H1 (cell line): ENCODE measurements around the gene COG4. TPM values are rescaled to one million over a fixed set of nuclear protein-coding genes. Genes with fewer than 3 reads are reported as not detected.

Experiments
- CTCF ChIA-PET: fragments of 300-600 bp; sonication (Branson Sonifier 250); formaldehyde crosslinking; loops from one replicate; lab custom pipeline; 2021; ENCODE audit not compliant: partially characterized antibody; lab: Charles Lee
- POLR2A ChIA-PET: fragments of 300-600 bp; sonication (Branson Sonifier 250); formaldehyde crosslinking; loops from one replicate; lab custom pipeline; 2021; ENCODE audit warnings: inconsistent platforms; ENCODE audit not compliant: partially characterized antibody; lab: Charles Lee
- DNase-seq, 2 experiments: peaks; one replicate each; pipeline versions ENCODE4 v3.0.0 to v3.0.0-alpha.2; 2010 to 2022; ENCODE audit warnings: low spot score in 2 of 2, low read depth in 1 of 2, mixed read lengths in 1 of 2
- FAIRE-seq: peaks from 2 replicates; lab custom pipeline; 2011; peaks lifted over from hg19 to GRCh38; lab: Jason Lieb, UNC
- H2AFZ ChIP-seq: 2 replicates; pipeline ENCODE4 v1.8.1; 2012; ENCODE audit warnings: low read length, inconsistent platforms
- H2AK5ac ChIP-seq: 2 replicates; pipeline ENCODE4 v1.6.1; 2013; ENCODE audit warnings: low read depth, low read length
- H2BK120ac ChIP-seq: replicated peaks from 2 replicates; pipeline ENCODE3; 2013; ENCODE audit warnings: low read depth, low read length, inconsistent platforms
- H2BK12ac ChIP-seq: 2 replicates; pipeline ENCODE4 v1.6.1; 2013; ENCODE audit warnings: low read depth, low read length
- H2BK15ac ChIP-seq: 2 replicates; pipeline ENCODE4 v1.6.1; 2013; ENCODE audit warnings: low read length
- H2BK20ac ChIP-seq: 2 replicates; pipeline ENCODE4 v1.6.1; 2013; ENCODE audit warnings: low read length
- H2BK5ac ChIP-seq: 2 replicates; pipeline ENCODE4 v1.6.1; 2013; ENCODE audit warnings: low read depth, low read length
- H3K14ac ChIP-seq: 2 replicates; pipeline ENCODE4 v1.6.1; 2013; ENCODE audit warnings: inconsistent platforms; ENCODE audit not compliant: insufficient read length
- H3K18ac ChIP-seq: 2 replicates; pipeline ENCODE4 v1.6.1; 2013; ENCODE audit warnings: low read length; ENCODE audit errors: extremely low read depth
- H3K23ac ChIP-seq: 2 replicates; pipeline ENCODE4 v1.6.1; 2013; ENCODE audit warnings: inconsistent platforms; ENCODE audit not compliant: insufficient read length
- H3K23me2 ChIP-seq: 2 replicates; pipeline ENCODE4 v1.6.1; 2013; ENCODE audit warnings: low read depth, low read length
- H3K27ac ChIP-seq: 2 replicates; pipeline ENCODE4 v1.6.1; 2011; ENCODE audit warnings: low read depth, low read length, inconsistent platforms
- H3K27me3 ChIP-seq, 4 experiments: replicated peaks in 1 of 4; 1 replicate in 1 of 4; 2 replicates in 3 of 4; pipeline versions ENCODE4 v1.6.1 to v1.8.1; 2011 to 2013; ENCODE audit warnings: low read length in 3 of 4, mild to moderate bottlenecking in 3 of 4, inconsistent platforms in 2 of 4, mixed read lengths in 2 of 4, moderate library complexity in 1 of 4; ENCODE audit not compliant: control insufficient read depth in 3 of 4, insufficient read depth in 3 of 4; ENCODE audit errors: extremely low read depth in 1 of 4
- H3K36me3 ChIP-seq, 4 experiments: 2 replicates each; pipeline versions ENCODE4 v1.6.1 to v1.8.1; 2011 to 2013; ENCODE audit warnings: mild to moderate bottlenecking in 4 of 4, low read length in 3 of 4, moderate library complexity in 2 of 4, control low read depth in 1 of 4, inconsistent platforms in 1 of 4; ENCODE audit not compliant: insufficient read depth in 4 of 4, control insufficient read depth in 2 of 4
- H3K4ac ChIP-seq: replicated peaks from 2 replicates; pipeline ENCODE3; 2013; ENCODE audit warnings: low read length, low read depth, mixed read lengths, inconsistent platforms; ENCODE audit not compliant: insufficient read length
- H3K4me1 ChIP-seq, 4 experiments: replicated peaks in 1 of 4; 1 replicate in 1 of 4; 2 replicates in 3 of 4; pipeline versions ENCODE4 v1.6.1 to v1.8.1; 2011 to 2013; ENCODE audit warnings: low read length in 3 of 4, inconsistent platforms in 2 of 4, mixed read lengths in 1 of 4; ENCODE audit not compliant: insufficient read depth in 4 of 4, control insufficient read depth in 3 of 4
- H3K4me2 ChIP-seq, 2 experiments: 2 replicates each; pipeline versions ENCODE4 v1.6.1 to v1.8.1; 2011 to 2013; ENCODE audit warnings: low read depth in 2 of 2, low read length in 2 of 2, control low read depth in 1 of 2, inconsistent platforms in 1 of 2, mild to moderate bottlenecking in 1 of 2; ENCODE audit not compliant: insufficient read depth in 1 of 2
- H3K4me3 ChIP-seq, 4 experiments: fragments of 200-600, 300-600 bp in 1 of 4; sonication (generic), shearing (Covaris generic), sonication (Bioruptor Twin) in 1 of 4; 2 replicates each; pipeline versions ENCODE4 v1.5.1 to v1.8.1; 2011 to 2016; ENCODE audit warnings: low read length in 4 of 4, low read depth in 3 of 4, control low read depth in 2 of 4, inconsistent platforms in 2 of 4, mild to moderate bottlenecking in 2 of 4, mixed read lengths in 1 of 4, moderate library complexity in 1 of 4; ENCODE audit not compliant: insufficient read depth in 2 of 4; ENCODE audit errors: extremely low read depth in 1 of 4
- H3K56ac ChIP-seq: replicated peaks from 2 replicates; pipeline ENCODE3; 2013; ENCODE audit warnings: low read depth, mild to moderate bottlenecking, mixed read lengths, low read length, inconsistent platforms; ENCODE audit not compliant: insufficient read length
- H3K79me1 ChIP-seq: 2 replicates; pipeline ENCODE4 v1.6.1; 2013; ENCODE audit warnings: low read depth, low read length, control low read depth
- H3K79me2 ChIP-seq, 2 experiments: 2 replicates each; pipeline versions ENCODE4 v1.6.1 to v1.8.1; 2012 to 2013; ENCODE audit warnings: low read length in 2 of 2, mild to moderate bottlenecking in 2 of 2, inconsistent platforms in 1 of 2; ENCODE audit not compliant: insufficient read depth in 2 of 2, control insufficient read depth in 1 of 2
- H3K9ac ChIP-seq, 4 experiments: replicated peaks in 1 of 4; 1 replicate in 1 of 4; 2 replicates in 3 of 4; pipeline versions ENCODE4 v1.6.1 to v1.8.1; 2011 to 2013; ENCODE audit warnings: low read depth in 3 of 4, low read length in 3 of 4, control low read depth in 2 of 4, mild to moderate bottlenecking in 2 of 4, moderate library complexity in 2 of 4, inconsistent platforms in 1 of 4; ENCODE audit errors: extremely low read depth in 1 of 4
- H3K9me3 ChIP-seq, 2 experiments: 2 replicates each; pipeline versions ENCODE4 v1.6.1 to v1.8.1; 2012 to 2013; ENCODE audit warnings: mild to moderate bottlenecking in 2 of 2, moderate library complexity in 2 of 2, control low read depth in 1 of 2, inconsistent platforms in 1 of 2, low read depth in 1 of 2, low read length in 1 of 2, mixed read lengths in 1 of 2; ENCODE audit not compliant: insufficient read depth in 2 of 2
- H4K20me1 ChIP-seq, 2 experiments: replicated peaks in 1 of 2; 2 replicates each; pipeline versions ENCODE3 to v1.8.1; 2011 to 2013; ENCODE audit warnings: inconsistent platforms in 2 of 2, low read length in 2 of 2, mild to moderate bottlenecking in 1 of 2; ENCODE audit not compliant: insufficient read depth in 2 of 2, control insufficient read depth in 1 of 2
- H4K5ac ChIP-seq: 2 replicates; pipeline ENCODE4 v1.6.1; 2013; ENCODE audit warnings: low read length, low read depth, mixed read lengths, inconsistent platforms; ENCODE audit not compliant: insufficient read length
- H4K8ac ChIP-seq: 2 replicates; pipeline ENCODE4 v1.8.0; 2013; ENCODE audit warnings: mild to moderate bottlenecking, moderate library complexity, low read length, inconsistent platforms; ENCODE audit not compliant: insufficient read depth; ENCODE audit errors: extremely low read depth
- H4K91ac ChIP-seq: replicated peaks from 2 replicates; pipeline ENCODE3; 2013; ENCODE audit warnings: low read length, mixed read lengths, inconsistent platforms; ENCODE audit not compliant: insufficient read length
- NRF1 ChIP-seq: IDR thresholded peaks from 2 replicates; pipeline ENCODE4 v1.6.1; 2011; ENCODE audit warnings: mild to moderate bottlenecking, low read depth, low read length, improper control_type of control experiment
- POLR2AphosphoS5 ChIP-seq: IDR thresholded peaks from 2 replicates; pipeline ENCODE4 v1.6.1; 2011; ENCODE audit warnings: low read depth, low read length
- RAD21 ChIP-seq, 2 experiments: IDR thresholded peaks in 1 of 2; conservative IDR thresholded peaks in 1 of 2; 2 replicates each; pipeline ENCODE4 v1.6.1; 2011; ENCODE audit warnings: low read depth in 2 of 2, low read length in 2 of 2, improper control_type of control experiment in 1 of 2, inconsistent platforms in 1 of 2, mild to moderate bottlenecking in 1 of 2, moderate library complexity in 1 of 2
- TAF7 ChIP-seq: optimal IDR thresholded peaks from 2 replicates; pipeline ENCODE3; 2011; ENCODE audit warnings: low read depth, mild to moderate bottlenecking, inconsistent platforms, low read length, moderate library complexity, borderline replicate concordance
- WGBS, 2 experiments: shearing (Covaris generic) in 1 of 2; methylation state at CpG; one replicate each; pipeline versions ENCODE4 v1.1.6 to v1.1.7; 2013 to 2015; ENCODE audit warnings: low lambda C conversion rate in 2 of 2, mixed read lengths in 2 of 2, inconsistent platforms in 1 of 2, low coverage in 1 of 2, missing lambda C conversion rate in 1 of 2; ENCODE audit not compliant: insufficient replicate concordance in 2 of 2, insufficient coverage in 1 of 2, insufficient read length in 1 of 2; ENCODE audit errors: extremely low coverage in 1 of 2, missing lambda C conversion rate in 1 of 2; 5-methylcytosine and 5-hydroxymethylcytosine counted together
- polyA plus RNA-seq, 7 experiments: library from polyadenylated mRNA; depleted of rRNA in 3 of 7; stranded (reverse) in 5 of 7; unstranded in 2 of 7; fragments of >200 nt in 5 of 7; fragments of 200-250 nt in 2 of 7; gene quantifications; 1 replicate in 5 of 7; 2 replicates in 1 of 7; 4 replicates in 1 of 7; pipeline versions ENCODE4 v1.2.1 to v1.2.3, GENCODE V29; 2011 to 2013; ENCODE audit warnings: missing spikeins in 2 of 7, mixed read lengths in 2 of 7
- total RNA-seq: library from RNA; stranded (reverse); fragmentation: NEBNext Ultra II Directional; extraction: Animal tissue kit (Norgen Biotek cat#: 25700); gene quantifications from 2 replicates; pipeline ENCODE4 v1.2.1, GENCODE V29; 2021
- TF ChIP-seq, protein P1 (sequence below): IDR thresholded peaks from 2 replicates; pipeline ENCODE4 v1.6.1; 2012; ENCODE audit warnings: inconsistent platforms

Gene COG4
- total and polyA plus RNA-seq, 2 of the 8 experiments (the other 6 are each of a cell fraction or from before 2014, with no cell fraction given) = 46.1 to 50.2 TPM

DNA sequence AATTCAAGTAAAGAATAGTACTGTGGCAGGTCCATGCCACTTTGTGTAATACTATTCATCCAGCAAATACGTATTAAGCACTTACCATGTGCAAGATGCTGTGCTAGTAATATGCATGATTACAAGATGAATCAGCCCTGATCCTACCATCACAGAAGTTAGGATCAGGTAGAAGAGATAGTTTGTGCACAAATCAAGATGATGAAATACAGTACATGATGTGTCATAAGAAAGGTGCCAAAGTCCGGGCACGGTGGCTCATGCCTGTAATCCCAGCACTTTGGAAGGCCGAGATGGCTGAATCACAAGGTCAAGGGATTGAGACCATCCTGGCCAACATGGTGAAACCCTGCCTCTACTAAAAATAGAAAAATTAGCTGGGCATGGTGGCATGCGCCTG is 10.9 kb downstream of the COG4 start:
- no peak overlapping the region for H4K8ac ChIP-seq
- no peaks in the 10 kb centered on the region for H3K23me2 ChIP-seq
- CTCF ChIA-PET = interaction anchor here (0.6 kb wide), 1 partner anchor 21 kb away, joined by 3 read pairs; no protein-coding TSS in a partner anchor
- no peaks in the 10 kb centered on the region for H3K79me2 ChIP-seq
- no peak overlapping the region for H3K14ac ChIP-seq
- no peak overlapping the region for H2BK120ac ChIP-seq
- no peak overlapping the region for H3K4me3 ChIP-seq
- no peak overlapping the region for H2BK5ac ChIP-seq
- no peak for FAIRE-seq
- no peaks in the 10 kb centered on the region for H3K79me1 ChIP-seq
- no peaks in the 10 kb centered on the region for H3K4me1 ChIP-seq
- no peak overlapping the region for H3K4me2 ChIP-seq
- no peak overlapping the region for H2BK12ac ChIP-seq
- peaks cover 12 to 57% (median 28%) of the 10 kb centered on the region in 4 experiments; a peak in 7 of 8 replicates for H3K36me3 ChIP-seq
- no peak overlapping the region for H3K27ac ChIP-seq
- POLR2A ChIA-PET = interaction anchor here (5.6 kb wide), 1 partner anchor 9 kb away, joined by 27 read pairs; the partner anchor contains the start of genes COG4 and SF3B3
- no peak overlapping the region for H3K9ac ChIP-seq
- DNase-seq = no peak
- no peak overlapping the region for H3K4ac ChIP-seq
- H3K23ac ChIP-seq = no peak overlapping the region
- WGBS, 2 experiments = 97% methylated on average over 5 of the region's 5 CpGs; no CpG with 5 or more reads in 1 of the 2 experiments
- peaks cover 0 to 2% of the 10 kb centered on the region in 2 experiments for H4K20me1 ChIP-seq
- H2BK15ac ChIP-seq = no peak overlapping the region
- TF ChIP-seq TAF7 (no peak), NRF1 (no peak), RAD21 (IDR thresholded peaks at IDR 0.05 in 1 of 2, conservative IDR thresholded peaks at IDR 0.05 in 1 of 2; ENCODE audit: low read depth in 2 of 2, low read length in 2 of 2) (no peak), POLR2AphosphoS5 (no peak)
- TF ChIP-seq, protein P1, sequence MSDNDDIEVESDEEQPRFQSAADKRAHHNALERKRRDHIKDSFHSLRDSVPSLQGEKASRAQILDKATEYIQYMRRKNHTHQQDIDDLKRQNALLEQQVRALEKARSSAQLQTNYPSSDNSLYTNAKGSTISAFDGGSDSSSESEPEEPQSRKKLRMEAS = no peak
- H3K27me3 ChIP-seq = no peaks in the 10 kb centered on the region
- H2BK20ac ChIP-seq = no peak overlapping the region
- no peak overlapping the region for H2AFZ ChIP-seq
- H3K18ac ChIP-seq = no peak overlapping the region
- no peaks in the 10 kb centered on the region for H3K9me3 ChIP-seq
- H4K91ac ChIP-seq = no peak overlapping the region
- no peak overlapping the region for H2AK5ac ChIP-seq
- H3K56ac ChIP-seq = no peak overlapping the region
- no peak overlapping the region for H4K5ac ChIP-seq
